Lower leg skin (tissue), 4 donors: ENCODE results near the gene SCAP. TPM values are rescaled to one million over a fixed set of nuclear protein-coding genes. Genes with fewer than 3 reads are reported as not detected.

Experiments
- DNase-seq, 2 donors: peaks; one replicate each; pipeline ENCODE4 v3.0.0-alpha.2; 2019; ENCODE audit warnings: low spot score in 2 of 2
- H3K4me3 ChIP-seq: fragments of 200-600 bp; sonication (generic); 2 replicates; pipeline ENCODE4 v1.5.1; 2017; ENCODE audit warnings: mild to moderate bottlenecking, low read depth; ENCODE audit not compliant: poor library complexity, severe bottlenecking
- CTCF ChIP-seq, 3 donors: fragments of 450-650 bp; IDR thresholded peaks; one replicate each; pipeline ENCODE4 v1.5.1; 2016; ENCODE audit warnings: antibody characterized with exemption in 3 of 3, mild to moderate bottlenecking in 3 of 3, moderate library complexity in 2 of 3
- POLR2A ChIP-seq, 2 donors: fragments of 450-650 bp; IDR thresholded peaks; one replicate each; pipeline ENCODE4 v1.6.1; 2016 to 2017; ENCODE audit warnings: antibody characterized with exemption in 2 of 2, mild to moderate bottlenecking in 1 of 2, moderate library complexity in 1 of 2
- WGBS, 2 donors: methylation state at CpG; one replicate each; pipeline ENCODE4 v1.1.5; 2018; 5-methylcytosine and 5-hydroxymethylcytosine counted together
- intact Hi-C: fragments of 100-400 bp; cut with DNase I; formaldehyde crosslinking; loops from one replicate; pipeline ENCODE4 v1.15.0; 2023; ENCODE audit warnings: low total_unique reads
- total RNA-seq, 4 donors: library from RNA; depleted of rRNA; stranded (reverse); fragments of >200 nt; gene quantifications; one replicate each; pipeline ENCODE4 v1.1.0, GENCODE V29; 2016

Gene SCAP
- total RNA-seq, 4 donors from 2014 or later = 100 to 188 (median 123) TPM

- no peak overlapping the region for H3K4me3 ChIP-seq
- intact Hi-C loops = no loop called here
- TF ChIP-seq CTCF (IDR thresholded peaks at IDR 0.05) (no peak), POLR2A (IDR thresholded peaks at IDR 0.05) (no peak)
- 97 to 98% methylated on average over 2 of the region's 2 CpGs for WGBS, 2 donors
- DNase-seq = no peak
These were observed 27.3 kb upstream of the SCAP start for GRCh38 chr3:47503033-47503432.

- intact Hi-C loops = no loop called here
- no peak overlapping the region for H3K4me3 ChIP-seq
- TF ChIP-seq CTCF (IDR thresholded peaks at IDR 0.05) (no peak), POLR2A (IDR thresholded peaks at IDR 0.05) (no peak)
- no peak for DNase-seq
These were observed 21.2 kb upstream of the SCAP start for GRCh38 chr3:47496892-47497291.

GRCh38 chr3:47495886-47496285, 20.1 kb upstream of the SCAP start:
- TF ChIP-seq CTCF (IDR thresholded peaks at IDR 0.05) = no peak
- TF ChIP-seq POLR2A (IDR thresholded peaks at IDR 0.05) = no peak
- H3K4me3 ChIP-seq = no peak overlapping the region
- WGBS, 2 donors = 96 to 98% methylated on average over 8 of the region's 8 CpGs
- DNase-seq = no peak
- intact Hi-C loops = no loop called here

- WGBS, 2 donors = 84 to 90% methylated on average over 4 of the region's 4 CpGs
- intact Hi-C loops = no loop called here
- no peak overlapping the region for H3K4me3 ChIP-seq
- DNase-seq = no peak
- no peak for TF ChIP-seq CTCF (IDR thresholded peaks at IDR 0.05)
- no peak for TF ChIP-seq POLR2A (IDR thresholded peaks at IDR 0.05)
These were observed 19.4 kb upstream of the SCAP start for GRCh38 chr3:47495111-47495510.

- TF ChIP-seq CTCF (IDR thresholded peaks at IDR 0.05) (no peak), POLR2A (IDR thresholded peaks at IDR 0.05) (no peak)
- WGBS, 2 donors = 83 to 96% methylated on average over 12 of the region's 12 CpGs
- DNase-seq = no peak
- intact Hi-C loops = no loop called here
- no peak overlapping the region for H3K4me3 ChIP-seq
These were observed 16.0 kb upstream of the SCAP start for GRCh38 chr3:47491777-47492176.

GRCh38 chr3:47491186-47491585, 15.4 kb upstream of the SCAP start:
- no peak overlapping the region for H3K4me3 ChIP-seq
- DNase-seq = no peak
- intact Hi-C loops = no loop called here
- TF ChIP-seq POLR2A (IDR thresholded peaks at IDR 0.05) = no peak
- no peak for TF ChIP-seq CTCF (IDR thresholded peaks at IDR 0.05)
- 83 to 87% methylated on average over 3 of the region's 3 CpGs for WGBS, 2 donors
